HG03442 (cell line): ENCODE data around the gene P2RX4.
"Not testable (repeated sequence)": the region's sequence is repeated elsewhere in the genome, so short reads cannot be mapped to it uniquely, and the experiment has no call there.

Experiments used
- ATAC-seq: cut with Tn5 transposase; IDR thresholded peaks from one replicate; pipeline ENCODE4 v1.9.1; 2021; ENCODE audit warnings: mild to moderate bottlenecking, moderate library complexity; ENCODE audit not compliant: unreplicated experiment

The P2RX4 gene

DNA sequence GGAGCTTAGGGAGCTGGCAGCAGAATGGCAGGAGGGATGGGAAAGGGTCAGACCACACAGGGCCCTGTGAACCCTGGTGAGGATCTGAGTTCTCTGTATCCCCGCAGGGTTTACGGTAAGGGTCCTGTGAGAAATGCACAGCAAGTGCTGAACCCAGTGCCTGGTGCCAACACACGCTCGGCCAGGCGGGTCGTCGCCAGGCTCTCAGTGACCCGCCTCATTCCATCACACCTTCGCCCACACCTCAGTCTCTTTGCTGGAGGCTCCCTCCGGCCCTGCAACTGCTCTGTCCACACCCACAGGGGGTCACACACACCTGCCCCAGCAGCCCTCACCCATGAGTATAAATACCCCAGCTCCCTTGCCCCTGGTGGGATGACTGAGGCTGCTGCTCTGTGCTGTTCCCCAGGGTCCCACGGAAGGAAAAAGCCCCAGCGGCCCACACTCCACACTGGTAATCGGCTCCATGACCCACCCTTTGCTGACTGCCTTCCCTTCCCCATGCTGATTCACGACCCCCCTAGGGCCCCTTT is 63.5 kb downstream of the P2RX4 start:
- ATAC-seq: no peak

DNA sequence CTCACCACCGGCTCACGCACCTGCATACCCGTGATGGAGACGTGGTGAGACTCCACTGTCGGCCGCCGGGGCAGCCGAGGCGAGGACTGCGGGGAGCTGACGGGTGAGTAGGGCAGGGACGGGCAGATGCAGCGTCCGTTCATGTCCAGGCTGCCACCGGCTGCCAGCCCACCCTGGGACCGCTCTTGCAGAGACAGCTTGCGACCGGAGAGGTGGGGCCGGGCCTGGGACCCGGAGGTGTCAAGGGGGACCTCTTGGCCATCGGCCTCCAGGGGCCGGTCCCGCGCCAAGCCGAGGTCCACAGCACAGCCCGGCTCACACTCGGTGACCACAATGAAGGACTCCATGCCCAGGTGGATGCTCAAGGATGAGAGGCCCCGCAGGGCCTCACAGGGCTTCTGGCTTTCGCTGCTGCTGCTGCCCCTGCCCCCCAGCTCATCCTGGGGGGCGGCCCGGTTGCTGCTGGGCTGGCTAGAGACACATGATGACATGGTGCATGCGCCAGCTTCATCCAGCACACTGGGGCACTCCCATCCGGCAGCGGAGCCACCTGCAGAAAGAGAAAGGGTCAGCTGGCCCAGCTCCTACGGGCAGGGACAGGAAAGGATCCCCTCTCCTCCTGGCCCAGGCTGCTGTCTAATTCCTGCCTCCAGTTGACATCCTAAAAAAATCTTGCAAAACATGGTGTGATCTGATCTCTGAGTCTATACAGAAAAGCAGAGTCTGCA is 64.3 kb downstream of the P2RX4 start:
- no peak for ATAC-seq

DNA sequence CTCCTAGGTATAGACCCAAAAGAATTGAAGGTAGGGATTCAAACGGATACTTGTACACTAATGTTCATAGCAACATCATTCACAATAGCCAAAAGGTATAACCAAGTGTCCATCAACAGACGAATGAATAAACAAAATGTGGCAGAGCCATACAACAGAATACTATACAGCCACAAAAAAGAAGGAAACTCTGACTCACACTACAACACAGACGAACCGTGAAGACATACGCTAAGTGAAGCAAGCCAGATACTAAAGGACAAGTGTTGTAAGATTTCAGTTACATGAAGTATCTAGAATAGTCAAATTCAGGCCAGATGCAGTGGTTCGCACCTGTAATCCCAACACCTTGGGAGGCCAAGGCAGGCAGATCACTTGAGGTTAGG is 67.4 kb downstream of the P2RX4 start:
- ATAC-seq: peak; percentile 19

DNA sequence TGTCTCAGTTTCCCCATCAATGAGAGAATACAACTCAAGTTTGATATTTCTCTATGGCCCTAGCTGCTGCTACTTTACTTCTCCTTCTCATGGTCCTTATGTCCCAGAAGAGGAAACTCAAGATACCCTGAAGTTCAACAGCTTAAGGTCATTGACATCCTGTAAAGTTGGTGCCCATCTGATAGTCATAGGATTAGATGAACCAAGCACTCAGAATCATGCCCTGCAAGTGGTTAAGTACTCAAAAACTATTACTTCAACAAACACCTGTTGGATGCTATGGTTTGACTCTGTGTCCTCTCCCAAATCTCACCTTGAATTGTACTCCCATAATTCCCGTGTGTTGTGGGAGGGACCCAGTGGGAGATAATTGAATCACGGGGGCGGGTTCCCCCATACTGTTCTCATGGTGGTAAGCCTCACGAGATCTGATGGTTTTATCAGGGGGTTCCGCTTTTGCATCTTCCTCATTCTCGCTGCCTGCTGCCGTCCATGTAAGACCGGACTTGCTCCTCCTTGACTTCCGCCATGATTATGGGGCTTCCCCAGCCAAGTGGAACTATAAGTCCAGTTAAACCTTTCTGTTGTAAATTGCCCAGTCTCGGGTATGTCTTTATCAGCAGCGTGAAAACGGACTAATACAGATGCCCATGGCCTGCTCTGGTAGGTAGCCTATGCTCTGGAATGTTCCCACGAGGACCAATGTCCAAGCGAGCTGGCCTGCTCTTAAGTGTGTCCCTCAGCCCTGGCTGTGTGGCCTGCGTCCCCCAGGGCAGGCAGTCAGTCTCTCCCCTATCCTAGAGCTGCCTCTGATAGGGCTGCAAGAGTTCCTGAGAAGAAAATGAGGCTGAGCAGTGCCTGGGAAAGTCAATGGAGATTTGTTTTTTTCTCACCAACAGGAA is 68.5 kb downstream of the P2RX4 start:
- no peak for ATAC-seq

DNA sequence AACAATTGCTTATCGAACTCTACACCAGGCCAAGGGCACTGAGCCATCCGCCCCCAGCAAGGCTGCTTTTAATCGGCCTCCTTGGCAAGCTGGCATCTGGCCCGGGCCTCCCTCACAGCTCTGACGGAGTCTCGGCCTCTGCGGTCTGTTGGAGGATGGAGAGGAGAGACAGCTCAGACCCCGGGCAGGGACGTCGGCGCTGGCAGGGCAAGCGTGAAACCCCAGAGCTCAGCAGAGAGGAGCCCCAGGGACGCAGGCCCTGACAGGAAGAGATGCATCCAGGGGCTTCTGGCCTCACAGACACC is 69.1 kb downstream of the P2RX4 start:
- no peak for ATAC-seq

DNA sequence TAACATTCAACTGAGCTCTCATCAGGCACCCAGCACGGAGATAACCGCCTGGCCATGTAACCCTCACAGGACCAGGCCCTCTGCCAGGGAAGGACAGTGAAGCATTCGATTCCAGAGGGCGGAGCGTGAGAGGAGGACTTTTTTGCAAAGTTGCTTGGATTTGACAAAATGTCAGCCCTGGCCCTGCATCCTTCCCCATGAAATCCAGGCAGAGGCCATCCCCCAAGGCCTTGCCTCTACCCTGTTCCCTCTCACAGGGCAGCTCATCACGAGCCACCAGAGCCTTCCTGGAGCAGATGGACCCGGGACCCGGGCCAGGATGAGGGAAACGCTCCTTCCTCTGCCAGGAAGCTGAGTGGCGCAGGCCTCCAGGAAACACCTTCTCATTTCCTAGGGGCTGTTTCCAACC is 69.6 kb downstream of the P2RX4 start:
- no peak for ATAC-seq

DNA sequence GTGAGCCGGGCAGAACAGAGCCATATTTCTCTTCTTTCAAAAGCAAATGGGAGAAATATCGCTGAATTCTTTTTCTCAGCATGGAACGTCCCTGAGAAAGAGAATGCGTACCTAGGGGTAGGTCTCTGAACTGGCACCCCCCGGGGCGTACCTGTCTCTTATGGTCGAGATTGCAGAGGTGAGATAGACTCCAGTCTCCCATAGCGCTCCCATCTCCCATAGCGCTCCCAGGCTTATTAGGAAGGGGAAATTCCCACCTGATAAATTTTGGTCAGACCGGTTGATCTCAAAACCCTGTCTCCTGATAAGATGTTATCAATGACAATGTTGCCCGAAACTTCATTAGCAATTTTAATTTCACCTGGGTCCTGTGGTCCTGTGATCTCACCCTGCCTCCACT is 70.6 kb downstream of the P2RX4 start:
- ATAC-seq: not testable (repeated sequence)

DNA sequence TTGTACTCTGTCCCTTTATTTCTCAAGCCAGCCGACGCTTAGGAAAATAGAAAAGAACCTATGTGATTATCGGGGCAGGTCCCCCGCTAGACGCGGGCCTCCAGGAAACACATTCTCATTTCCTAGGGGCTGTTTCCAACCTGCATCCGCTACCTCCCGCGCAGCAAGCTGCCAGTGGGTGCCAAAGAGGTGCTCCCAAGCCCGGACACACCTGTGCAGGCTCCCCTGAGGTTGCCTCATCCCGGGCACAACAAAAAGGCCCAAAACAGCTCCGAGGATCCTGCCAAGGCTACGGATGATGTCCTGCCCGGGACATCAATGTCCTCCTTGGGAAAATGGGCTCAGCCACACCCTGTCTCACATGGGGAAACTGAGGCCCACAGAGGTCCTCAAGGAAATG is 71.2 kb downstream of the P2RX4 start:
- not testable (repeated sequence) for ATAC-seq

DNA sequence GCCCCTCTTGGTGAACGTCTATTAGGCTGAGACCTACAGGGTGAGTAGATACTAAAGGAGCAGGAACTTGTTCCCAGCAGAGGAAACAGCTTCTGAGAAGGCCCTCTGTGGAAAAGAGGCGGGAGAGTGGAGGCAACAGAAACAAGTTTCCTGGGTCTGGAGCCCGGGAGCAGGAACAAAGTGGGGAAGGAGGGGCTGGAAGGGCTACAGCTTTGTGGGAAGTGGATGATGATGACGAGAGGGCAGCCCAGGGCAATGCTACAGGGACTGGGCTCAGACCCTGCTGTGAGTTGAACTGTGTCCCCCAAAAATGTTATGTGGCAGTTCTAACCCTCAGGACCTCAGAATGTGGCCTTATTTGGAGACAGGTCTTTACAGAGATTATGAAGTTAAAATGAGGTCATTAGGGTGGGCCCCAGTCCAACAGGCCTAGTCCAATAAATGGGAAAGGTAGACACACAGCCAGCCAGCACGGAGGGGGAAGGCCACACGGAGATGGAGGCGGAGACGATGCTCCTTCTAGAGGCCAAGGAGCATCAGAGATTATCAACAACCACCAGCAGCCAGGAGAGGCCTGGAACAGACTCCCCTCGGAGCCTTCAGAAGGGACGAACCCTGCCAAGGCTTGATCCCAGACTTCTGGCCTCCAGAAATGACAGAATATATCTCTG is 72.3 kb downstream of the P2RX4 start:
- no peak for ATAC-seq

DNA sequence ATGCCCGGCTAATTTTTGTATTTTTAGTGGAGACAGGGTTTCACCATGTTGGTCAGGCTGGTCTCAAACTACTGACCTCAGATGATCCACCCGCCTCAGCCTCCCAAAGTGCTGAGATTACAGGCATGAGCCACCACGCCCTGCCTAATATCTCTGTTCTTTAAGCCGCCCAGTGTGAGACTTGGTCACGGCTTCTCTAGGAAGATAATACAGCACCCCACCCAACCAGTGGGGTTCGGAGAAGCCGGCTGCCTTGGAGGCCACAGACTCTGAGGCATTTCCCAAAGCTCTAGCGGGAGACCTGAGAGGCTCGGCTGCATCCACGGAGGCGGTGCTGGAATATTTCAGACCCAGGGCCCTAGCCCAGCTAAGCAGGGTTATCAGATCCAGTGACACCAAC is 73.0 kb downstream of the P2RX4 start:
- ATAC-seq: not testable (repeated sequence)

DNA sequence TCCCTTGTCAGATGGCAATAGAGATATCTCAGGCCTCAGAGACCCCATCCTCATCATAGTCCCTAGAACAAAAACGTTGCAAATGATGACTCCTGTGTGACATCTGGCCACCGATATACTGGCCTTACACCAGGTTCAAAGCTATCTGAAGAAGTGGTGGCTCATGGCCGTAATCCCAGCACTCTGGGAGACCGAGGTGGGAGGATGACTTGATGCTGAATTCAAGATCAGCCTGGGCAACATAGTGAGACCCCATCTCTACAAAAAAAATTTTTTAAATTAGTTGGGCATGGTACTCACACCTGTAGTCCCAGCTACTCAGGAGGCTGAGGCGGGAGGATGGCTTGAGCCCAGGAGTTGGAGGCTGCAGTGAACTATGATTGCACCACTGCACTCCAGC is 73.5 kb downstream of the P2RX4 start:
- no peak for ATAC-seq
